ENCODE data around the gene ADAMTS13.

The ADAMTS13 gene

DNA sequence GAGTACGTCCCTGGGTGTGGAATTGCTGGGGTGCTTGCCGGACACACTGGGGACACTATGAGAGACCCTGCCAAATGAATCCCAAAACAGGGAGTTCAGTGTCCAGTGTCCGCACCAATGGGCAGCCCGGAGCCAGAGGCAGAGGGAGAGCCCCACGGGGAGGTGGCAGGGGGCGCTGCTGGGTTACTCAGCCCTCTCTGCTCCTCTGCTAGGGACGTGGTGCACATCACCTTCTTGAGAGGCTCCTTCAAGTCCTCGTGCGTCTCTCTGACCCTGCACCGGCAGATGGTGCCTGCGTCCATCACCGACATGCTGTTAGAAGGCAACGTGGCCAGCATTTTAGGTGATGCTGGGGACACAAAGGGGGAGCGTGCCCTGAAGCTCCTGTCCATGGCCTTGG is 25.2 kb upstream of the ADAMTS13 start:
- Histone ChIP-seq H3K4me1 (ENCODE audit: control insufficient read depth, insufficient read depth, low read length) (no peaks in the 10 kb centered on the region), H3K9me3 (ENCODE audit: control insufficient read depth, insufficient read depth, low read length) (no peaks in the 10 kb centered on the region), H3K36me3 (ENCODE audit: control insufficient read depth, insufficient read depth, low read length) (no peaks in the 10 kb centered on the region), H3K4me3 (ENCODE audit: low read depth, low read length) (no peak overlapping the region), H3K27me3 (ENCODE audit: control insufficient read depth, insufficient read depth, low read length) (no peaks in the 10 kb centered on the region), H3K9ac (ENCODE audit: low read depth, low read length) (no peak overlapping the region)

DNA sequence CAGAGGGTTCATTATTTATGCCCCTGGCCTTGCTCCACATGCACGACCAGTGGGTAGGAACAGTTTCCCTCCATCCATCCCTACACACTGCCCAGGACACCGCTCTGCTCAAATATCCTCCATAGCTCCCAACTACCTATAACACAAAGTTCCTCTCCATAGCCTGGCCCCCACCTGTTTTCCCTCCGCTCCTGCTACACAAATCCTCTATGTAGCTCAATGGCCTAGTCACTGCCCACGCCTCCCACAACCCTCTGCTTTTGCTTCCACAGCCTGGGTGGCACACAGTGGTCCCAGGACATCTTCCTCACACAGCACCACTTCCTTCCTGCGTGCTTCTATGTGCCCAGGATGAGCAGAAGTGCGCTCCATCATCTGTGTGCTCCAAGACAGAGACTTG is 24.8 kb upstream of the ADAMTS13 start:
- no peaks in the 10 kb centered on the region for H3K4me1 ChIP-seq (ENCODE audit: control insufficient read depth, insufficient read depth, low read length)
- H3K9me3 ChIP-seq (ENCODE audit: control insufficient read depth, insufficient read depth, low read length), result no peaks in the 10 kb centered on the region
- H3K27me3 ChIP-seq (ENCODE audit: control insufficient read depth, insufficient read depth, low read length), result no peaks in the 10 kb centered on the region
- H3K36me3 ChIP-seq (ENCODE audit: control insufficient read depth, insufficient read depth, low read length), result no peaks in the 10 kb centered on the region
- H3K9ac ChIP-seq (ENCODE audit: low read depth, low read length), result no peak overlapping the region
- no peak overlapping the region for H3K4me3 ChIP-seq (ENCODE audit: low read depth, low read length)

DNA sequence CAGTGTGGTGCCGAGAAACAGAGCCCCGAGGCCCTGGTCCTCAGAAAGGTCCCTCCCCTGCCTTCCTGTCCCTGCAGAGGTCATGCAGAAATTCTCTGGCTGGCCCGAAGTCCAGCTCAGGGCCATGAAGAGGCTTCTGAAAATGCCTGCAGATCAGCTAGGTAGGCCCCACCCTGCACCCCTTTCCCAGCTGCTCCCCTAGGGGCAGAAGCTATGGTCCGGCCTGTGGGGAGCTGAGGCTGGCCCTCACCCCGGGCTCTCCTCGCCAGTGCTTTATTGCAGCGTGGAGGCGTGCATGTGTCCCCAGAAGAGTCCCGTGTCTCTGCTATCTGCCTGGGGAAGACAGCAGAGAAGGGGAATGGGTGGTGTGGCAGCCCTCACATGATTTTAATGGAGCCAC is 24.3 kb upstream of the ADAMTS13 start:
- H3K4me1 ChIP-seq (ENCODE audit: control insufficient read depth, insufficient read depth, low read length), result no peaks in the 10 kb centered on the region
- H3K27me3 ChIP-seq (ENCODE audit: control insufficient read depth, insufficient read depth, low read length), result no peaks in the 10 kb centered on the region
- H3K9ac ChIP-seq (ENCODE audit: low read depth, low read length), result no peak overlapping the region
- H3K36me3 ChIP-seq (ENCODE audit: control insufficient read depth, insufficient read depth, low read length), result no peaks in the 10 kb centered on the region
- H3K9me3 ChIP-seq (ENCODE audit: control insufficient read depth, insufficient read depth, low read length), result no peaks in the 10 kb centered on the region
- no peak overlapping the region for H3K4me3 ChIP-seq (ENCODE audit: low read depth, low read length)

DNA sequence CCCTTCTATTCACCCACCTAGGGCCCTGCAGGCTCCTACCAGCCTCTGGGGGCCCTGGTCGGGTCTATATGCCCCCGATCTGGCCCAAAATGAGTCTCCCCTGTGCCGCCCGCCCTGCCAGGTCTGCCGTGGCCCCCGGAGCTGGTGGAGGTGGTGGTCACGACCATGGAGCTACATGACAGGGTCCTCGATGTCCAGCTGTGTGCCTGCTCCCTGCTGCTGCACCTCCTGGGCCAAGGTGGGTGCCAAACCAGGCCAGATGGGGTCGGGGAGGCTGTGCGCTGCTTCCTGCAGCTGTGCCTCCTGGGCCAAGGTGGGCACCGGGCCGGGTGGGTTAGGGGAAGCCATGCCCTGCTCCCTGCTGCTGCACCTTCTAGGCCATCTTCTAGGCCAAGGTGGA is 21.9 kb upstream of the ADAMTS13 start:
- Histone ChIP-seq H3K27me3 (ENCODE audit: control insufficient read depth, insufficient read depth, low read length) (no peaks in the 10 kb centered on the region), H3K36me3 (ENCODE audit: control insufficient read depth, insufficient read depth, low read length) (no peaks in the 10 kb centered on the region), H3K4me3 (ENCODE audit: low read depth, low read length) (no peak overlapping the region), H3K4me1 (ENCODE audit: control insufficient read depth, insufficient read depth, low read length) (no peaks in the 10 kb centered on the region), H3K9me3 (ENCODE audit: control insufficient read depth, insufficient read depth, low read length) (no peaks in the 10 kb centered on the region), H3K9ac (ENCODE audit: low read depth, low read length) (no peak overlapping the region)

DNA sequence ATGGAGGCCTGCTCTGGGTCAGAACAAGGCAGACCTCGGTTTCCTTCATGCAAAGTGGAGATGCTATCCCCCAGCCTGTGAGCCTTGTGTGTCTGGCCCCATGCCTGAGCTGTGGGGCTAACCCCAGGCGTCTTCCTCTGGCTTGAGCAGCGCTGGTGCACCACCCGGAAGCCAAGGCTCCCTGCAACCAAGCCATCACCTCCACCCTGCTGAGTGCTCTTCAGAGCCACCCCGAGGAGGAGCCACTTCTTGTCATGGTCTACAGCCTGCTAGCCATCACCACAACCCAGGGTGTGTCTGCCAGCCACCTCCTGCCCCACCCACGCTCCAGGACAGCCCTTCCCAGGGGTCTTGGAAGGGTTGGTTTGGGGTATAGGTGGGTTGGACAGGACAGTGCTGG is 20.6 kb upstream of the ADAMTS13 start:
- Histone ChIP-seq H3K36me3 (ENCODE audit: control insufficient read depth, insufficient read depth, low read length) (peaks cover 12% of the 10 kb centered on the region), H3K4me3 (ENCODE audit: low read depth, low read length) (no peak overlapping the region), H3K9me3 (ENCODE audit: control insufficient read depth, insufficient read depth, low read length) (no peaks in the 10 kb centered on the region), H3K9ac (ENCODE audit: low read depth, low read length) (no peak overlapping the region), H3K4me1 (ENCODE audit: control insufficient read depth, insufficient read depth, low read length) (no peaks in the 10 kb centered on the region), H3K27me3 (ENCODE audit: control insufficient read depth, insufficient read depth, low read length) (no peaks in the 10 kb centered on the region)

DNA sequence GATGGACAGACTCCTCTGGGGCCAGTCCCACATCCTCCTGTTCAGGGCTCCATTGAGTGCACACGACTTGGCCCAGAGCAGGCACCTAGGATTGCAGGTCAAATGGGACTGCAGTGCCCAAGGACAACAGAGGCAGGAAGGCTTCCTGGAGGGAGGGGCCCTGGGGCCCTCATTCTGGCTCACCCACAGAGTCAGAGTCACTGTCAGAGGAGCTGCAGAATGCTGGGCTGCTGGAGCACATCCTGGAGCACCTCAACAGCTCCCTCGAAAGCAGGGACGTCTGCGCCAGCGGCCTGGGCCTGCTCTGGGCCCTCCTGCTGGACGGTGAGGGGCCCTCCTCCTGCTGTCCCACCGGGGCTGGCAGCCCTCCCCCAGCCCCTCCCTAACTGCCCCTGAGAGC is 19.5 kb upstream of the ADAMTS13 start:
- no peak overlapping the region for H3K4me3 ChIP-seq (ENCODE audit: low read depth, low read length)
- H3K4me1 ChIP-seq (ENCODE audit: control insufficient read depth, insufficient read depth, low read length), result no peaks in the 10 kb centered on the region
- H3K27me3 ChIP-seq (ENCODE audit: control insufficient read depth, insufficient read depth, low read length), result no peaks in the 10 kb centered on the region
- no peaks in the 10 kb centered on the region for H3K9me3 ChIP-seq (ENCODE audit: control insufficient read depth, insufficient read depth, low read length)
- no peak overlapping the region for H3K9ac ChIP-seq (ENCODE audit: low read depth, low read length)
- H3K36me3 ChIP-seq (ENCODE audit: control insufficient read depth, insufficient read depth, low read length), result peaks cover 21% of the 10 kb centered on the region

DNA sequence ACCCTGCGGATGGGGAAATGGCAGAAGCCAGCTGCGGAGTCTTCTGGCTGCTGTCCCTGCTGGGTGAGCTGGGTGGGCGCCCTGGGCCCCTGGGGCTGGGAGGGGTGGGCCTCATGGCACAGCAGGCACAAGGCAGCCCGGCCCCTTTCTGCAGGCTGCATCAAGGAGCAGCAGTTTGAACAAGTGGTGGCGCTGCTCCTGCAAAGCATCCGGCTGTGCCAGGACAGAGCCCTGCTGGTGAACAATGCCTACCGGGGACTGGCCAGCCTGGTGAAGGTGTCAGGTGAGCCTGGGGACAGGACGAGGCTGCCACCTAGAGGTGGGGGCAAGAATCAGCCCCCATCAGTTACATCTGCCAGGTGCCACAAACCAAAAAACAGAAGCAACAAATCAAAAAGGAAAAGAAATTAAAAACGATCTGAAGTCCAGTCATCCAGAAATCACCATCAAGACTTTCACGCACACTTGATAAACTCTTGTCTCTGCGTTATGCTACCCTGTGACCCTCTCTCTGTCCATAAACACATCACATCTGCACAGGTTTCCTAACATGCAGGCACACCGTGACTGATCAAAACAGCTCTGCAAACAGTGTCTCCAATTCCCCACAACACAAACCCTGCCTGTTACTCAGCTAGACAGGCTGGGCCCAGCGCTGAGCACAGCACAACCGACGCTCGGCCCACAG is 18.3 kb upstream of the ADAMTS13 start:
- Histone ChIP-seq H3K36me3 (ENCODE audit: control insufficient read depth, insufficient read depth, low read length) (peaks cover 24% of the 10 kb centered on the region), H3K9ac (ENCODE audit: low read depth, low read length) (no peak overlapping the region), H3K9me3 (ENCODE audit: control insufficient read depth, insufficient read depth, low read length) (no peaks in the 10 kb centered on the region), H3K27me3 (ENCODE audit: control insufficient read depth, insufficient read depth, low read length) (no peaks in the 10 kb centered on the region), H3K4me1 (ENCODE audit: control insufficient read depth, insufficient read depth, low read length) (no peaks in the 10 kb centered on the region), H3K4me3 (ENCODE audit: low read depth, low read length) (no peak overlapping the region)

DNA sequence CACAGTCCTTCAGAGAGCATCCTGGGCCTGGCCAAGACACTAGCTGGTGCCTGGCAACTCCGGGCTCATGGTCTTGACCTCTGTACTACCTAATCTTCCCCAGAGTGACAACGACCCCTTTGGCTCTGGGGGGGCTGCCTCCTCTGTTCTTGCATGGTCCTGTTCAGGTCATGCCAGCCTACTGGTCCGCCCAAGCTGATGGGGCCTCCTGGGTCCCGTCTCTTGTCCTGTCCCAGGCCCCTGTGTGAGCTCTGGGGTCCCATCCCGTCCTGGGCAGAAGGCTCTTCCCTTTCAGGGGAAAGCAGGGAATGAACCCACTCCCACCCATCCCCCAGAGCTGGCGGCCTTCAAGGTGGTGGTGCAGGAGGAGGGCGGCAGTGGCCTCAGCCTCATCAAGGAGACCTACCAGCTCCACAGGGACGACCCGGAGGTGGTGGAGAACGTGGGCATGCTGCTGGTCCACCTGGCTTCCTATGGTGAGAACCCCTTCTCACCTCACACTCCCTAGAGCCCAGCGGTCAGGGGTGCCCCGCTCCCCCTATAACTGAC is 17.6 kb upstream of the ADAMTS13 start:
- Histone ChIP-seq H3K9me3 (ENCODE audit: control insufficient read depth, insufficient read depth, low read length) (no peaks in the 10 kb centered on the region), H3K36me3 (ENCODE audit: control insufficient read depth, insufficient read depth, low read length) (peaks cover 25% of the 10 kb centered on the region), H3K9ac (ENCODE audit: low read depth, low read length) (no peak overlapping the region), H3K4me1 (ENCODE audit: control insufficient read depth, insufficient read depth, low read length) (no peaks in the 10 kb centered on the region), H3K4me3 (ENCODE audit: low read depth, low read length) (no peak overlapping the region), H3K27me3 (ENCODE audit: control insufficient read depth, insufficient read depth, low read length) (no peaks in the 10 kb centered on the region)

DNA sequence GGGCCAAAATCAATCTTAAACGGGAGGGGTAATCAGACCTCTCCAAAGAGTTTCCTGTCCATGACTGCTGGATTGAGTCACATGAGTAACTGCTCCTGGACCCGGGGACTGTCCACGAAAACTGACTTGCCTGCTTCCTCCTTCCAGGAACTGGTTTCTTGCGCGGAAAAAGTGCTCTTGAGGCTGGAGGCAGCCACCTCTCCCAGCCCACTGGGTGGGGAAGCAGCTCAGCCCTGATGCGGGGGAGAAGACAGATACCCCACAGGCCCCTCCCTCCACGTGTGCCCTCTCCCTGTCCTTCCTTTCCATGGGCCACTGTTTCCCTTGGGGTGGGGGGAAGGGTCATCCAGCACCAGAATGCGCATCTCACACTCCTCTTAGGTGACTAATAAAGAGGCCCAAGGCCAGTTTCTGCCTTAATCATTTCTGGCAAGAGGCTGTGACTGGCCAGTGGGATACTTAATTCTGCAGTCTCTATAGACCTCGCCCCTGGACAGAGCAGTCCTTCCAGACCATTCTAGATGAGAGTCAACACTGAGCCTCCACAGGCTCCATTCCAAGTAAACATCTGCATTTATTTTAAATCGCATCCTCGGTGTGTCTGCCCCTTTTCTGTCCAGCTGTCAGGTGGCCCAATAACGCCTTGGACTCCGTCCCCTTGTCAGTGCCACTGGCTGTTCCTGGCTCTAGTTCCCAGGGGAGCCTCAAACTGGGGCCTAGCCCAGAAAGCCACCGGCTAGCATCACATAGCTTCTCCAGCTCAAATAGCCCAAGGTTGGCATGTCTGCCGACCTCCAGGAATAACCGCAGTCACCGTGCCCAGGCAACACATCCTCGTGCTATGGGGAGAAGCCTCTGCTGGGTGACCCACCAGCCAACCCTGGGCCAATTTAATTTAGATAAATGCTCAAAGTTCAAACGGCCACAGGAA is 16.4 kb upstream of the ADAMTS13 start:
- Histone ChIP-seq H3K9me3 (ENCODE audit: control insufficient read depth, insufficient read depth, low read length) (no peaks in the 10 kb centered on the region), H3K4me3 (ENCODE audit: low read depth, low read length) (no peak overlapping the region), H3K27me3 (ENCODE audit: control insufficient read depth, insufficient read depth, low read length) (no peaks in the 10 kb centered on the region), H3K36me3 (ENCODE audit: control insufficient read depth, insufficient read depth, low read length) (peaks cover 36% of the 10 kb centered on the region), H3K9ac (ENCODE audit: low read depth, low read length) (no peak overlapping the region), H3K4me1 (ENCODE audit: control insufficient read depth, insufficient read depth, low read length) (no peaks in the 10 kb centered on the region)

DNA sequence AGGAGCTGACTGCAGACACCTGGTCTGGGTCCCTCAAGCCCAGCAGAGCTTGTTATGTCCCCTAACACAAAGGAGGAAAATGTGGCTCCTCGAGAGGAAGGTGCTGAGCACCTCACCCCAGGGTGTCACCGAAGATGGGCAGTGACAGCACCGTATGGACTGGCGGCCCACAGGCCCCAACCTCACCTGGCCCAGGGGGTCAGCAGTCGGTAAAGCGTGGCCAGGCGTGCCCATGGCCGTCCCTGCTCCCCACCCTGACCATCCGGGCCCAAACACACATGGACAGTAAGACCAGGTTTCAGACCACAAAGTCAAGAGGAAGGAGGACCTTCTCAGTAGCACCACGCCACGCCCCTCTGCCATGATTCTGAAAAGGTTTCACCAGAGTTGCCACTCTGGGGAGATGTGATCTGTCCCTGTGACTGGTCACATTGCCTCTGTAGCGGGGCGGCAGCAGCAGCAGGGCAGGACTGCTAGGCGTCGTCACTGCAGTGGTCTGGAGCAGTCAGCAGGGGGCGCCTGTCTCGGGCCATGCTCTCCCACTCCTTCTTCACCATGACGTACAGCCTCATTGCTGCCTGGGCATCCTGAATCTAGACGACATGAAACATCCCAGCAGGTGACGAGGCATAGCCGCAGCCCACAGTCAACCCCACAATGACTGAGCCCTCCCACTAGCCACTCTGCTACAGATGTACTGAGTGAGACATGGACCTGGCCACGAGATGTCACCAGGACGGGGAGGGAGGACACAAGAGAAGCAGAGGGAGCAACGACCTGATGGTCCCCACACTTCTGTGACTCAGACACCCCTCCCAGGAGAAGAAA is 15.5 kb upstream of the ADAMTS13 start:
- Histone ChIP-seq H3K27me3 (ENCODE audit: control insufficient read depth, insufficient read depth, low read length) (no peaks in the 10 kb centered on the region), H3K4me1 (ENCODE audit: control insufficient read depth, insufficient read depth, low read length) (no peaks in the 10 kb centered on the region), H3K9me3 (ENCODE audit: control insufficient read depth, insufficient read depth, low read length) (no peaks in the 10 kb centered on the region), H3K4me3 (ENCODE audit: low read depth, low read length) (no peak overlapping the region), H3K36me3 (ENCODE audit: control insufficient read depth, insufficient read depth, low read length) (peaks cover 41% of the 10 kb centered on the region), H3K9ac (ENCODE audit: low read depth, low read length) (no peak overlapping the region)

DNA sequence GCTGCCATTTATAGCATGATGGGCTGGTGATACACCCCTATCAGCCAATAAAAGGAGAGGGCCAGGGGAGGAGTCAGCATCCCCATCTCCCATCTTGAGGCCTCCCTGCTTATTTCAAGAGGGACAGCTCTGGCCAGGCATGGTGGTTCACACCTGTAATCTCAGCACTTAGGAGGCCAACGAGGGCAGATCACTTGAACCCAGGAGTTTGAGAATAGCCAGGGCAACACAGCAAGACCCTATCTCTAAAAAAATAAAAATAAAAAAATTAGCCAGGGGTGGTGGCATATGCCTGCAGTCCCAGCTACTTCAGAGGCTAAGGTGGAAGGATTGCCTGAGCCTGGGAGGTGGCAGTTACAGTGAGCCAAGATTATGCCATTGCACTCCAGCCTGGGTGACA is 14.1 kb upstream of the ADAMTS13 start:
- peaks cover 53% of the 10 kb centered on the region for H3K36me3 ChIP-seq (ENCODE audit: control insufficient read depth, insufficient read depth, low read length)
- no peaks in the 10 kb centered on the region for H3K4me1 ChIP-seq (ENCODE audit: control insufficient read depth, insufficient read depth, low read length)
- no peak overlapping the region for H3K4me3 ChIP-seq (ENCODE audit: low read depth, low read length)
- no peak overlapping the region for H3K9ac ChIP-seq (ENCODE audit: low read depth, low read length)
- no peaks in the 10 kb centered on the region for H3K27me3 ChIP-seq (ENCODE audit: control insufficient read depth, insufficient read depth, low read length)
- no peaks in the 10 kb centered on the region for H3K9me3 ChIP-seq (ENCODE audit: control insufficient read depth, insufficient read depth, low read length)
